GM23338 (cell line): ENCODE measurements around the gene MTF1. TPM values are rescaled to one million over a fixed set of nuclear protein-coding genes. Genes with fewer than 3 reads are reported as not detected.

Source experiments
- ATAC-seq: fragments of 200-7000 bp; cut with Tn5 transposase; 3 replicates; pipeline ENCODE4 v1.9.1; 2020
- DNase-seq: peaks from one replicate; pipeline ENCODE4 v3.0.0-alpha.2; 2015; ENCODE audit warnings: low spot score
- H2AFZ ChIP-seq: fragments of 200-600 bp; sonication (generic); 2 replicates; pipeline ENCODE4 v1.8.0; 2016; ENCODE audit warnings: antibody characterized with exemption, mild to moderate bottlenecking, moderate library complexity
- H3F3A ChIP-seq: fragments of 200-600 bp; sonication (generic); replicated peaks from 2 replicates; pipeline ENCODE4 v1.8.0; 2017; ENCODE audit warnings: antibody characterized with exemption, mixed run types, low read depth
- H3K27ac ChIP-seq: fragments of 200-600 bp; sonication (generic); 2 replicates; pipeline ENCODE4 v1.6.1; 2016; ENCODE audit warnings: low read depth
- H3K27me3 ChIP-seq: fragments of 200-600 bp; sonication (generic); 2 replicates; pipeline ENCODE4 v1.8.0; 2016; ENCODE audit warnings: mild to moderate bottlenecking, mixed run types, moderate library complexity; ENCODE audit not compliant: insufficient read depth
- H3K36me3 ChIP-seq: fragments of 200-600 bp; sonication (generic); 2 replicates; pipeline ENCODE4 v1.8.0; 2016; ENCODE audit warnings: mild to moderate bottlenecking; ENCODE audit not compliant: insufficient read depth
- H3K4me1 ChIP-seq: fragments of 200-600 bp; sonication (generic); 2 replicates; pipeline ENCODE4 v1.8.0; 2016; ENCODE audit warnings: mild to moderate bottlenecking, moderate library complexity; ENCODE audit not compliant: insufficient read depth
- H3K4me2 ChIP-seq: fragments of 200-600 bp; sonication (generic); 2 replicates; pipeline ENCODE4 v1.7.1; 2017; ENCODE audit warnings: mixed run types
- H3K4me3 ChIP-seq: fragments of 200-600 bp; sonication (generic); 2 replicates; pipeline ENCODE4 v1.6.1; 2016; ENCODE audit warnings: mixed run types
- H3K79me2 ChIP-seq: fragments of 200-600 bp; sonication (generic); replicated peaks from 2 replicates; pipeline ENCODE4 v1.8.0; 2017; ENCODE audit warnings: mild to moderate bottlenecking; ENCODE audit not compliant: insufficient read depth
- H3K9me2 ChIP-seq: fragments of 200-600 bp; sonication (generic); 2 replicates; pipeline ENCODE4 v1.8.0; 2017; ENCODE audit not compliant: insufficient read depth
- H4K20me1 ChIP-seq: fragments of 200-600 bp; sonication (generic); replicated peaks from 2 replicates; pipeline ENCODE4 v1.8.0; 2017; ENCODE audit warnings: mild to moderate bottlenecking; ENCODE audit not compliant: insufficient read depth
- H3K27ac Mint-ChIP-seq: 2 replicates; pipeline ENCODE4 v1.8.0; 2020; ENCODE audit warnings: inconsistent platforms, mild to moderate bottlenecking, moderate library complexity, mixed read lengths
- H3K27me3 Mint-ChIP-seq: 3 replicates; pipeline ENCODE4 v1.8.0; 2022; ENCODE audit warnings: low read depth, mild to moderate bottlenecking, moderate library complexity, mixed read lengths, inconsistent platforms; ENCODE audit not compliant: insufficient read depth, poor library complexity
- H3K36me3 Mint-ChIP-seq: 3 replicates; pipeline ENCODE4 v1.8.0; 2021; ENCODE audit warnings: low read depth, mild to moderate bottlenecking, inconsistent platforms, moderate library complexity, mixed read lengths
- H3K4me1 Mint-ChIP-seq: 3 replicates; pipeline ENCODE4 v1.8.0; 2020; ENCODE audit warnings: mild to moderate bottlenecking, inconsistent platforms, mixed read lengths
- H3K4me3 Mint-ChIP-seq: 3 replicates; pipeline ENCODE4 v1.8.0; 2021; ENCODE audit warnings: moderate library complexity, mild to moderate bottlenecking, inconsistent platforms, mixed read lengths
- H3K9me3 Mint-ChIP-seq: 3 replicates; pipeline ENCODE4 v1.8.0; 2020; ENCODE audit warnings: moderate library complexity, mild to moderate bottlenecking, inconsistent platforms, mixed read lengths
- EZH2phosphoT487 ChIP-seq: fragments of 200-600 bp; sonication (generic); IDR thresholded peaks from one replicate; pipeline ENCODE4 v1.8.1; 2018; ENCODE audit warnings: antibody characterized with exemption; ENCODE audit not compliant: unreplicated experiment
- JUNB ChIP-seq: IDR thresholded peaks from one replicate; pipeline ENCODE4 v1.6.1; 2016; ENCODE audit warnings: antibody characterized with exemption; ENCODE audit not compliant: unreplicated experiment
- NANOG ChIP-seq: IDR thresholded peaks from 2 replicates; pipeline ENCODE4 v1.6.1; 2016; ENCODE audit warnings: antibody characterized with exemption, borderline replicate concordance
- ZNF114 ChIP-seq: fragments of 250-450 bp; sonication (Bioruptor Pico); IDR thresholded peaks from 2 replicates; pipeline ENCODE4 v1.5.0; 2020; ENCODE audit warnings: mild to moderate bottlenecking, moderate library complexity
- ZNF331 ChIP-seq: fragments of 250-450 bp; sonication (Bioruptor Pico); IDR thresholded peaks from 2 replicates; pipeline ENCODE4 v1.5.0; 2020; ENCODE audit warnings: low read depth, mild to moderate bottlenecking, moderate library complexity
- polyA plus RNA-seq: library from polyadenylated mRNA; unstranded; fragments of >200 nt; fragmentation: Nextera tagmentation; extraction: Ambion mirVana; gene quantifications from 2 replicates; pipeline ENCODE4 v1.2.1, GENCODE V29; 2016
- total RNA-seq: library from RNA; depleted of rRNA; stranded (reverse); fragments of >200 nt; shearing (Covaris generic); gene quantifications from 2 replicates; pipeline ENCODE4 v1.2.3, GENCODE V29; 2014
- TF ChIP-seq, protein P1 (sequence below): IDR thresholded peaks from 2 replicates; pipeline ENCODE4 v1.6.1; 2016; ENCODE audit warnings: antibody characterized with exemption
- TF ChIP-seq, protein P2 (sequence below): IDR thresholded peaks from one replicate; pipeline ENCODE4 v1.6.1; 2018; ENCODE audit warnings: antibody characterized with exemption; ENCODE audit not compliant: unreplicated experiment
- TF ChIP-seq, protein P3 (sequence below), 2 experiments: fragments of 200-600 bp in 1 of 2; sonication (generic) in 1 of 2; conservative IDR thresholded peaks; 2 replicates each; pipeline versions ENCODE4 v1.5.1 to v1.6.1; 2016 to 2017; ENCODE audit warnings: antibody characterized with exemption in 2 of 2, low read depth in 2 of 2, mild to moderate bottlenecking in 2 of 2, moderate library complexity in 1 of 2

The MTF1 gene
- total and polyA plus RNA-seq, 2 experiments from 2014 or later, result 4.5 to 5.6 TPM

- H3K27me3 Mint-ChIP-seq, result peaks cover 1% of the 10 kb centered on the region
- H3K9me3 Mint-ChIP-seq, result no peaks in the 10 kb centered on the region
- no peaks in the 10 kb centered on the region for H3K9me2 ChIP-seq
- no peak overlapping the region for H3K4me3 ChIP-seq
- no peaks in the 10 kb centered on the region for H3K79me2 ChIP-seq
- no peaks in the 10 kb centered on the region for H4K20me1 ChIP-seq
- no peaks in the 10 kb centered on the region for H3K27me3 ChIP-seq
- no peak overlapping the region for H2AFZ ChIP-seq
- TF ChIP-seq ZNF331 (CRISPR knock-in tag), result no peak
- TF ChIP-seq ZNF114 (CRISPR knock-in tag), result no peak
- TF ChIP-seq, protein P1, sequence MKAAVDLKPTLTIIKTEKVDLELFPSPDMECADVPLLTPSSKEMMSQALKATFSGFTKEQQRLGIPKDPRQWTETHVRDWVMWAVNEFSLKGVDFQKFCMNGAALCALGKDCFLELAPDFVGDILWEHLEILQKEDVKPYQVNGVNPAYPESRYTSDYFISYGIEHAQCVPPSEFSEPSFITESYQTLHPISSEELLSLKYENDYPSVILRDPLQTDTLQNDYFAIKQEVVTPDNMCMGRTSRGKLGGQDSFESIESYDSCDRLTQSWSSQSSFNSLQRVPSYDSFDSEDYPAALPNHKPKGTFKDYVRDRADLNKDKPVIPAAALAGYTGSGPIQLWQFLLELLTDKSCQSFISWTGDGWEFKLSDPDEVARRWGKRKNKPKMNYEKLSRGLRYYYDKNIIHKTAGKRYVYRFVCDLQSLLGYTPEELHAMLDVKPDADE, result no peak
- TF ChIP-seq, protein P2, sequence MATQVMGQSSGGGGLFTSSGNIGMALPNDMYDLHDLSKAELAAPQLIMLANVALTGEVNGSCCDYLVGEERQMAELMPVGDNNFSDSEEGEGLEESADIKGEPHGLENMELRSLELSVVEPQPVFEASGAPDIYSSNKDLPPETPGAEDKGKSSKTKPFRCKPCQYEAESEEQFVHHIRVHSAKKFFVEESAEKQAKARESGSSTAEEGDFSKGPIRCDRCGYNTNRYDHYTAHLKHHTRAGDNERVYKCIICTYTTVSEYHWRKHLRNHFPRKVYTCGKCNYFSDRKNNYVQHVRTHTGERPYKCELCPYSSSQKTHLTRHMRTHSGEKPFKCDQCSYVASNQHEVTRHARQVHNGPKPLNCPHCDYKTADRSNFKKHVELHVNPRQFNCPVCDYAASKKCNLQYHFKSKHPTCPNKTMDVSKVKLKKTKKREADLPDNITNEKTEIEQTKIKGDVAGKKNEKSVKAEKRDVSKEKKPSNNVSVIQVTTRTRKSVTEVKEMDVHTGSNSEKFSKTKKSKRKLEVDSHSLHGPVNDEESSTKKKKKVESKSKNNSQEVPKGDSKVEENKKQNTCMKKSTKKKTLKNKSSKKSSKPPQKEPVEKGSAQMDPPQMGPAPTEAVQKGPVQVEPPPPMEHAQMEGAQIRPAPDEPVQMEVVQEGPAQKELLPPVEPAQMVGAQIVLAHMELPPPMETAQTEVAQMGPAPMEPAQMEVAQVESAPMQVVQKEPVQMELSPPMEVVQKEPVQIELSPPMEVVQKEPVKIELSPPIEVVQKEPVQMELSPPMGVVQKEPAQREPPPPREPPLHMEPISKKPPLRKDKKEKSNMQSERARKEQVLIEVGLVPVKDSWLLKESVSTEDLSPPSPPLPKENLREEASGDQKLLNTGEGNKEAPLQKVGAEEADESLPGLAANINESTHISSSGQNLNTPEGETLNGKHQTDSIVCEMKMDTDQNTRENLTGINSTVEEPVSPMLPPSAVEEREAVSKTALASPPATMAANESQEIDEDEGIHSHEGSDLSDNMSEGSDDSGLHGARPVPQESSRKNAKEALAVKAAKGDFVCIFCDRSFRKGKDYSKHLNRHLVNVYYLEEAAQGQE, result peak; percentile 48
- no peak overlapping the region for H3K4me2 ChIP-seq
- no peaks in the 10 kb centered on the region for H3F3A ChIP-seq
- no peak for ATAC-seq
- peaks cover 1% of the 10 kb centered on the region for H3K4me1 ChIP-seq
- no peak overlapping the region for H3K4me3 Mint-ChIP-seq
- no peaks in the 10 kb centered on the region; the same call in 1 of the 2 replicates for H3K36me3 ChIP-seq
- peaks cover 40% of the 10 kb centered on the region for H3K36me3 Mint-ChIP-seq
- no peak overlapping the region for H3K27ac ChIP-seq
- H3K4me1 Mint-ChIP-seq, result no peaks in the 10 kb centered on the region
- H3K27ac Mint-ChIP-seq, result no peak overlapping the region
- no peak for DNase-seq
These were observed 6.1 kb upstream of the MTF1 start for GRCh38 chr1:37865348-37866120.

DNA sequence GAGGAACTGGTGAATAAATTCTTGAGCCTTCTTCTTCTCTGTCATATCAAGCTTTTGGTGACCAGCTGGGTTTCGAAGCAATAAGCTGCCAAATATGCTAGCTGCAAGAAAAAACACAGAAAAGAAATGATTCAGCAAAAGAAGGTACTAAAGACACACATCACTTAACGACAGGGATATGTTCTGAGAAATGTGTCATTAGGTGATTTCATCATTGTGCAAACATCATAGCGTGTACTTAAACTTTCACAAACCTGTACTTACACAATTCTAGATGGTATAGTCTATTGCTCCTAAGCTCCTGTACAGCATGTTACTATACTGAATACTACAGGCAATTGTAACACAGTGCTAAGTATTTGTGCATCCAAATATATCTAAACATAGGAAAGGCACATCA, 2.9 kb upstream of the MTF1 start:
- Histone ChIP-seq H3K4me3 (no peak overlapping the region), H3K27me3 (no peaks in the 10 kb centered on the region), H4K20me1 (peaks cover 3% of the 10 kb centered on the region), H3K27ac (no peak overlapping the region), H3K9me2 (no peaks in the 10 kb centered on the region), H3K36me3 (peaks cover 3% of the 10 kb centered on the region), H3K4me2 (no peak overlapping the region), H3K79me2 (peaks cover 18% of the 10 kb centered on the region), H3K4me1 (peaks cover 9% of the 10 kb centered on the region), H2AFZ (no peak overlapping the region), H3F3A (no peaks in the 10 kb centered on the region)
- no peak overlapping the region for H3K27ac Mint-ChIP-seq
- H3K4me1 Mint-ChIP-seq, result 0 out of 3 replicates have a peak, but pooled peaks cover 4% of the 10 kb centered on the region
- no peaks in the 10 kb centered on the region; the same call in 2 of the 3 replicates for H3K9me3 Mint-ChIP-seq
- DNase-seq, result no peak
- no peak overlapping the region for H3K4me3 Mint-ChIP-seq
- ATAC-seq, result no peak
- peaks cover 22% of the 10 kb centered on the region for H3K36me3 Mint-ChIP-seq
- H3K27me3 Mint-ChIP-seq, result peaks cover 6% of the 10 kb centered on the region
- TF ChIP-seq, protein P1, result no peak
- TF ChIP-seq, protein P3, sequence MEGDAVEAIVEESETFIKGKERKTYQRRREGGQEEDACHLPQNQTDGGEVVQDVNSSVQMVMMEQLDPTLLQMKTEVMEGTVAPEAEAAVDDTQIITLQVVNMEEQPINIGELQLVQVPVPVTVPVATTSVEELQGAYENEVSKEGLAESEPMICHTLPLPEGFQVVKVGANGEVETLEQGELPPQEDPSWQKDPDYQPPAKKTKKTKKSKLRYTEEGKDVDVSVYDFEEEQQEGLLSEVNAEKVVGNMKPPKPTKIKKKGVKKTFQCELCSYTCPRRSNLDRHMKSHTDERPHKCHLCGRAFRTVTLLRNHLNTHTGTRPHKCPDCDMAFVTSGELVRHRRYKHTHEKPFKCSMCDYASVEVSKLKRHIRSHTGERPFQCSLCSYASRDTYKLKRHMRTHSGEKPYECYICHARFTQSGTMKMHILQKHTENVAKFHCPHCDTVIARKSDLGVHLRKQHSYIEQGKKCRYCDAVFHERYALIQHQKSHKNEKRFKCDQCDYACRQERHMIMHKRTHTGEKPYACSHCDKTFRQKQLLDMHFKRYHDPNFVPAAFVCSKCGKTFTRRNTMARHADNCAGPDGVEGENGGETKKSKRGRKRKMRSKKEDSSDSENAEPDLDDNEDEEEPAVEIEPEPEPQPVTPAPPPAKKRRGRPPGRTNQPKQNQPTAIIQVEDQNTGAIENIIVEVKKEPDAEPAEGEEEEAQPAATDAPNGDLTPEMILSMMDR (conservative IDR thresholded peaks at IDR 0.05; ENCODE audit: low read depth in 2 of 2), result no peak
- TF ChIP-seq EZH2phosphoT487 (no peak), JUNB (no peak), NANOG (no peak)
